ENCODE results near the gene PRAMEF33.
"Not testable (repeated sequence)": the region's sequence is repeated elsewhere in the genome, so short reads cannot be mapped to it uniquely, and the experiment has no call there.

GRCh38 chr1:13315281-13315680 lies 11.9 kb downstream of the PRAMEF33 start, which contains the start of gene PRAMEF15:
- not testable (repeated sequence) for TF ChIP-seq POLR2A (IDR thresholded peaks at IDR 0.05; ENCODE audit: low read depth, low read length); POLR2AphosphoS5 (IDR thresholded peaks at IDR 0.05; ENCODE audit: insufficient read depth, low read depth, low read length); CTCF (IDR thresholded peaks at IDR 0.05; ENCODE audit: extremely low read depth in 1 of 2, insufficient read depth in 1 of 2, low read depth in 1 of 2, low read length in 2 of 2); MAX (IDR thresholded peaks at IDR 0.05; ENCODE audit: insufficient read depth, insufficient read length); JUN (IDR thresholded peaks at IDR 0.05; ENCODE audit: borderline replicate concordance, insufficient read depth, insufficient read length, low read depth); MYC (IDR thresholded peaks at IDR 0.05; ENCODE audit: low read depth, low read length); EZH2 (IDR thresholded peaks at IDR 0.05; ENCODE audit: borderline replicate concordance, low read depth, low read length, severe bottlenecking); GATA2 (IDR thresholded peaks at IDR 0.05; ENCODE audit: insufficient read depth, insufficient read length, low read depth, low read length); FOS (IDR thresholded peaks at IDR 0.05; ENCODE audit: borderline replicate concordance, insufficient read depth, low read length)
